ENCODE results near the gene CCDC134.

- TF ChIP-seq CTCF (optimal IDR thresholded peaks at IDR 0.05 in 1 of 3, IDR thresholded peaks at IDR 0.05 in 1 of 3, conservative IDR thresholded peaks at IDR 0.05 in 1 of 3; ENCODE audit: extremely low read depth in 1 of 3, insufficient read depth in 2 of 3, low read length in 3 of 3): no peak
- TF ChIP-seq EZH2 (IDR thresholded peaks at IDR 0.05; ENCODE audit: low read length): no peak
These were observed 44.0 kb downstream of the CCDC134 start for GRCh38 chr22:41844513-41844912.

Data from keratinocyte (primary cell).